Kidney epithelial cell (primary cell): ENCODE measurements around the gene ITGA4. TPM values are rescaled to one million over a fixed set of nuclear protein-coding genes. Genes with fewer than 3 reads are reported as not detected.

Experiments
- DNase-seq: peaks from one replicate; pipeline ENCODE4 v3.0.0-alpha.2; 2010; ENCODE audit warnings: low read depth
- H3K27me3 ChIP-seq: 2 replicates; pipeline ENCODE4 v1.6.0; 2011; ENCODE audit warnings: low read length; ENCODE audit not compliant: control insufficient read depth, insufficient read depth
- H3K36me3 ChIP-seq: 2 replicates; pipeline ENCODE4 v1.5.1; 2011; ENCODE audit warnings: low read length; ENCODE audit not compliant: control insufficient read depth, insufficient read depth
- H3K4me3 ChIP-seq: 2 replicates; pipeline ENCODE4 v1.5.1; 2011; ENCODE audit warnings: low read depth, mild to moderate bottlenecking, control low read depth, low read length
- CTCF ChIP-seq: IDR thresholded peaks from 2 replicates; pipeline ENCODE4 v1.5.1; 2011; ENCODE audit warnings: mild to moderate bottlenecking, moderate library complexity, low read length, control low read depth, inconsistent platforms; ENCODE audit not compliant: insufficient read depth, poor library complexity, severe bottlenecking
- total RNA-seq: library from RNA; depleted of rRNA; stranded (reverse); fragments of >200 nt; gene quantifications from 2 replicates; pipeline ENCODE4 v1.2.3, GENCODE V29; 2015

Gene ITGA4
- 8.6 and 11.0 TPM in 2 replicates for total RNA-seq

GRCh38 chr2:181457121-181457740 is at the start of gene ITGA4:
Gene ITGA4 (plus strand): TSS chr2:181457386. CDS start chr2:181457655, 269 bp downstream.
- Histone ChIP-seq H3K4me3 (peak within 1 kb of the TSS; percentile 70), H3K27me3 (no peaks in the 10 kb centered on the region), H3K36me3 (no peaks in the 10 kb centered on the region)
- no peak for DNase-seq
- peak; percentile 62 for TF ChIP-seq CTCF

DNA sequence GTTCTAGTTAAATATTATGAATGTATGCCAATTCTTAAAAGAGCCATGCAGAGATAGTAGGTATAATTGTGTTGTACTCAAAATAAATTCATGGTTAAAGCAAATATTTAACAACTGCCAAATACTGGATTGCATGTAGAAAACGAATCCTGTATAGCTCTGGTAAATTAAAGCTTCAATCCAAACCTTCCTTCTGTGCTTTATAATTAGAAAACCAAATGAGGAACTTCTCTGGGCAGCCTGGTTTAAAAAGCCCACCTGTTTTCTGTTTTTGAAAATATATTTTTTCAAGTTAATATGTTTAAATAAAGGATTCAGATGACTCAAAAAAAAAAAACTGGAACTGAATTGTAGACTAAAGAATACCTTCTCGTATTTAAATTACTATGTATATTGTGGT is 48.3 kb upstream of the ITGA4 start:
- Histone ChIP-seq H3K36me3 (no peaks in the 10 kb centered on the region), H3K27me3 (no peaks in the 10 kb centered on the region), H3K4me3 (no peak overlapping the region)
- DNase-seq = no peak
- no peak for TF ChIP-seq CTCF

DNA sequence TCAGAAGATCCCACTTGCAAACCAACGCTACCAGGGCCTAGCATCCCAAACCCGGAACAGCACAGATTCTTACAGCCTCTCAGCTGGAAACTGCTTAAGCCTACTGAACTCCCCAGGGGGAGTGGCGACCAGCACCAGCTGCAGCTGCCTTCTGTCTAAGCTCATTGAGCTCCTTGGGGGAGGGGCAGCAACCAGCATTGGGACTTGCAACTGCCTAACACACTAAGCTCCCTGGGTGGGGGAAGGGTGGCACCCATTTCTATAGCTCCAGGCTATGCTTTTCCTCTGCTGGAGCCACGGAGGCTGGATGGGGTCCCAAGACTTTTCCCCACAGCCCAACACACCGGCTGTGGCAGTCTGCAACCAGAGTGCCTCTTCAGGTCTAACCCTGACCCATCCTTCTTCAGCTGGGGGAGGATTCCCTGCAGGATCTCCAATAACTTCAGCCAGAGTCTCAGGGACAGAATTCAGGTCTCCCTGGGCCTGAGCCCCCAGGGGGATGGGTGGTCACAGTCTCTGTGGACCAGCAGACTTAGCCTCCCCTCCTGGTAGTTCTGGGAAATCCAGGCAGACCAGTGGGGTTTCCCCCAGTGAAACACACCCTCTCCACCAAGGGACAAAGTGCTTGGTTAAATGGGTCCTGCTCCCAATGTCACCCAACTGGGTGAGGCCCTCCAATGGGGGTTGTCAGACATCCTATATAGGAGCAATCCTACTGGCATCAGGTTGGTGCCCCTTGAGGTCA is 45.9 kb upstream of the ITGA4 start:
- H3K27me3 ChIP-seq = no peaks in the 10 kb centered on the region
- H3K36me3 ChIP-seq = no peaks in the 10 kb centered on the region
- no peak overlapping the region for H3K4me3 ChIP-seq
- TF ChIP-seq CTCF = no peak
- DNase-seq = no peak

- TF ChIP-seq CTCF = no peak
- no peak for DNase-seq
- Histone ChIP-seq H3K36me3 (no peaks in the 10 kb centered on the region), H3K4me3 (no peak overlapping the region), H3K27me3 (no peaks in the 10 kb centered on the region)
Measured at GRCh38 chr2:181419129-181419855, 37.9 kb upstream of the ITGA4 start.

DNA sequence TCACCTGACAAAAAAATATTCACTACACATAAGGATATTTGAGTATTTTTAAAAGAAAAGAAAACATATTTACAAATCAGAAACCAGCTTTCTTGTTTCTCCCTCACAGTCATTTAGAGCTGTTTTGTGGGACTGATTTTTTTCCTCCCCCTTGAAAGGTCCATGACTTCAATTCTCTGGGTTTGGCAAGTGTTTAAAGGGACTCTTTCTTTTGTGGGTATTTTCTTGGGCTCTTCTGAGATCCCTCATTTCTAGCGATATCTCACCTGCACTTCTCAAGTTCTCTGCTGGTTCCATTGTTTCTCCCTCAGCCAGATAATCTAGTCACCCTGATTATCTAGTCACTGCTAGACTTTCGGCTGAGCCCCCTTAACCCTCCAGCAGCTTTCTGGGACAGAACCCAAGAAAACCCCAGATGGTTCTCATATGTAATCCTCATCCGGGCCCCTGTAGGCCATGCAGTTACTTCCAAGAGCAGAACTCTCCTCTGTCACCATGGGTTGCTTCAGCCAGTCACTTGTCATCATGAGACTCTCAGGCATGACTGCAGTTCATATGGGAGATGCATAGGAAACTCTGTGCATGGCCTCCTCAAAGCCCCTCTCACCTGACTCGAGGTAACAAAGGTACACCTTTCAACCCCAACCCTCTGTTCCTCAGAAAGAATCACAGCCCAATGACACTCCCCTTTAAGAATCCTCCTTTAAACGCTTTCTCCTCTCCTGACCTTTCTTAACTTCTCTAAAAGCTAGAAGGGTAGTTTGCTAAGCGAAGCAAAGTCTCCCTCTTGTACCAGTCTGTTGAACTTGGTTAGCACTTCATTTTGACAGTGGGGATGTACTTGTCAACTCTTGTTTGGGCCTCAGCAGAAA is 36.7 kb upstream of the ITGA4 start:
- TF ChIP-seq CTCF = no peak
- Histone ChIP-seq H3K36me3 (no peaks in the 10 kb centered on the region), H3K4me3 (no peak overlapping the region), H3K27me3 (no peaks in the 10 kb centered on the region)
- no peak for DNase-seq
